DND-41 (cell line): ENCODE results near the gene GLRA1.
"Not testable (repeated sequence)": the region's sequence is repeated elsewhere in the genome, so short reads cannot be mapped to it uniquely, and the experiment has no call there.

Source experiments
- ATAC-seq: fragments of 200-7000 bp; cut with Tn5 transposase; 3 replicates; pipeline ENCODE4 v1.9.1; 2021; ENCODE audit warnings: low read depth; ENCODE audit not compliant: insufficient read depth
- DNase-seq: peaks from one replicate; pipeline ENCODE4 v3.0.0-alpha.2; 2020
- H2AFZ ChIP-seq: 2 replicates; pipeline ENCODE4 v1.6.0; 2012; ENCODE audit warnings: low read depth, low read length
- H3K27ac ChIP-seq: 2 replicates; pipeline ENCODE4 v1.5.1; 2012; ENCODE audit warnings: low read length, inconsistent platforms
- H3K27me3 ChIP-seq: fragments of 200-600 bp; sonication (generic); 2 replicates; pipeline ENCODE4 v1.6.0; 2012; ENCODE audit warnings: low read length, mild to moderate bottlenecking, inconsistent platforms; ENCODE audit not compliant: insufficient read depth, poor library complexity
- H3K36me3 ChIP-seq: 2 replicates; pipeline ENCODE4 v1.5.1; 2012; ENCODE audit warnings: low read length, inconsistent platforms; ENCODE audit not compliant: insufficient read depth
- H3K4me1 ChIP-seq: 2 replicates; pipeline ENCODE4 v1.5.1; 2012; ENCODE audit warnings: mild to moderate bottlenecking, low read length; ENCODE audit not compliant: insufficient read depth
- H3K4me2 ChIP-seq: 2 replicates; pipeline ENCODE4 v1.6.0; 2012; ENCODE audit warnings: mild to moderate bottlenecking, moderate library complexity, low read length, inconsistent platforms; ENCODE audit not compliant: insufficient read depth
- H3K4me3 ChIP-seq, 2 experiments: fragments of 200-600 bp in 1 of 2; shearing (Covaris generic) in 1 of 2; 2 replicates each; pipeline ENCODE4 v1.5.1; 2012 to 2016; ENCODE audit warnings: inconsistent platforms in 2 of 2, low read length in 2 of 2, mild to moderate bottlenecking in 2 of 2, low read depth in 1 of 2, moderate library complexity in 1 of 2
- H3K79me2 ChIP-seq: 2 replicates; pipeline ENCODE4 v1.6.0; 2012; ENCODE audit warnings: low read length, inconsistent platforms; ENCODE audit not compliant: insufficient read depth
- H3K9ac ChIP-seq: 2 replicates; pipeline ENCODE4 v1.6.0; 2012; ENCODE audit warnings: low read depth, mild to moderate bottlenecking, inconsistent platforms, low read length, moderate library complexity
- H3K9me3 ChIP-seq: 2 replicates; pipeline ENCODE4 v1.5.1; 2012; ENCODE audit warnings: low read length, moderate library complexity, mild to moderate bottlenecking, inconsistent platforms; ENCODE audit not compliant: insufficient read depth, severe bottlenecking
- H4K20me1 ChIP-seq: 2 replicates; pipeline ENCODE4 v1.6.0; 2012; ENCODE audit warnings: low read length; ENCODE audit not compliant: insufficient read depth
- CTCF ChIP-seq: IDR thresholded peaks from 2 replicates; pipeline ENCODE4 v1.5.1; 2012; ENCODE audit warnings: borderline replicate concordance, low read length, moderate library complexity, mild to moderate bottlenecking; ENCODE audit not compliant: poor library complexity, severe bottlenecking; ENCODE audit errors: extremely low read depth
- EZH2 ChIP-seq: IDR thresholded peaks from 3 replicates; pipeline ENCODE4 v1.6.1; 2012; ENCODE audit warnings: borderline replicate concordance, low read depth, mild to moderate bottlenecking, moderate library complexity, low read length, inconsistent platforms; ENCODE audit not compliant: severe bottlenecking

Gene GLRA1

DNA sequence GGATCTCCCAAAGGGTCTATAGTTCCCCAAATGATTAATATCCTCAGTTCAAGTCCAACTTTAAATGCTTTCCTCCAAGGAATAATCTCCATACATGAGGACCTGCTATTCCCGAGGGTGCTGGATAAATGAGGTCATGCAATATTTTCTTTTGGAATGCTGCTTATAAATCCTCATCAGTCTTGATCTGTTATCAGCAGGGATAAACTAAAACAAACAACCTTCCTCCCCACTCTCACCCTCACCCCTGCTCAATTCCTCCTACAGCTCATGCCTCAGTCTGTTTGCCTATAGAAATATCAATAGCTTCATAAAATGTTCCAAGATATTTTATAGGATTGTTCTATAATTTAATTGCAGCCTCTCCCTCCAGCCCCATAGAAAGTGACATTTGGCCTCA lies 61.1 kb downstream of the GLRA1 start:
- H3K4me1 ChIP-seq = no peaks in the 10 kb centered on the region
- TF ChIP-seq CTCF (no peak), EZH2 (no peak)
- DNase-seq (no peak), ATAC-seq (no peak)
- H3K9me3 ChIP-seq = no peaks in the 10 kb centered on the region
- H3K4me3 ChIP-seq = no peak overlapping the region
- no peak overlapping the region for H3K4me2 ChIP-seq
- H4K20me1 ChIP-seq = no peaks in the 10 kb centered on the region
- no peaks in the 10 kb centered on the region for H3K36me3 ChIP-seq
- no peak overlapping the region for H3K9ac ChIP-seq
- H3K79me2 ChIP-seq = no peaks in the 10 kb centered on the region
- no peak overlapping the region for H3K27ac ChIP-seq
- H3K27me3 ChIP-seq = no peaks in the 10 kb centered on the region
- H2AFZ ChIP-seq = no peak overlapping the region

DNA sequence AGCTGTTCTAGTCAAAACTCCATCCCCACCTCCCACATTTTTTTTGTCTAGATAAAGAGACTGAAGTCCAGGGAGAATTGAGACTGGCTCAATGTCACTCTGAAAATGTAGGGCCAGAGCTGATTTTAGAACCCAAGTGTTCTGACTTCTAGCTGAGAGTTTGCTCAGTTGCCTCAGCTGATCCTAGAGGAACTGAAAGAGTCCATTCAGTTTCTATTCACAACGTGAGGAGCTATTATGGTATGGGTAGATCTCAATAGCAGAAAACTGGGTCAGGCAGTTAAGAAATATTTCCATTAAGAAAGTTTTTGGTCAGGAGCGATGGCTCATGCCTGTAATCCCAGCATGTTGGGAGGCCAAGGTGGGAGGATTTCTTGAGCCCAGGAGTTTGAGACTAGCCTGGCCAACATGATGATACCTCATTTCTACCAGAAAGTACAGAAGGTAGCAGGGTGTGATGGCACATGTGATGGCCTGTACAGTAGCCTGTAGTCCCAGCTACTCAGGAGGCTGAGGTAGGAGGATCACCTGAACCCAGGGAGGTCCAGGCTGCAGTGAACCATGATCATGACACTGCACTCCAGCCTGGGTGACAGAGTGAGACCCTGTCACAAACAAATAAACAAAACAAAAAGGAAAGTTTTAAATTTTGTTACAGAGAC lies 61.7 kb downstream of the GLRA1 start:
- H3K36me3 ChIP-seq = no peaks in the 10 kb centered on the region
- no peak overlapping the region for H2AFZ ChIP-seq
- no peak overlapping the region for H3K4me3 ChIP-seq
- no peak for DNase-seq
- no peak overlapping the region for H3K27ac ChIP-seq
- ATAC-seq = no peak
- no peaks in the 10 kb centered on the region for H3K79me2 ChIP-seq
- no peak overlapping the region for H3K4me2 ChIP-seq
- no peaks in the 10 kb centered on the region for H4K20me1 ChIP-seq
- H3K9ac ChIP-seq = no peak overlapping the region
- H3K4me1 ChIP-seq = no peaks in the 10 kb centered on the region
- no peaks in the 10 kb centered on the region for H3K9me3 ChIP-seq
- H3K27me3 ChIP-seq = no peaks in the 10 kb centered on the region
- TF ChIP-seq EZH2 (no peak), CTCF (no peak)

- not testable (repeated sequence) for H3K79me2 ChIP-seq, H4K20me1 ChIP-seq, ATAC-seq, H3K27ac ChIP-seq, H3K4me2 ChIP-seq, H3K9ac ChIP-seq, H3K4me3 ChIP-seq, DNase-seq, H3K9me3 ChIP-seq, H3K36me3 ChIP-seq, H3K4me1 ChIP-seq, H3K27me3 ChIP-seq, H2AFZ ChIP-seq
These were observed 63.8 kb downstream of the GLRA1 start for GRCh38 chr5:151860867-151861266.

DNA sequence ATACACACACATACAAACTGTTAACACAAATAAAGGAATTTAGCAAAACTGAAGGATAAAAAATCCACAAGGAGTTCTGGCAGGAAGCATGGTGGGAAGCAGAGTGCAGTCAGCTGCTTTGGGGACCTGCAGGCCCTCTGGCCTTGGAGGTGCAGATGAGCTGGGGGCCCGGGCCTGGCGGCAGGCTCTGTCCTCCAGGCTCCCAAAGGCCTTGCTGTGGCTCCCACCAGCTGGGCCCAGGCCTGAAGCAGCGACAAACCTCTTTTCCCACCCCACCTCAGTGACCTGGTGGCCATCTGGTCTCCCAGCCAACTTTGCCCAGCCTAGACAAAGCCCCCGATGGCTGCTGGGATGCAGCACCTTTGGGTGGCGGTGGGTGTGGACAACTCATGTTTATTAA lies 67.8 kb downstream of the GLRA1 start:
- H3K4me2 ChIP-seq = no peak overlapping the region
- no peaks in the 10 kb centered on the region for H3K79me2 ChIP-seq
- DNase-seq = no peak
- H2AFZ ChIP-seq = no peak overlapping the region
- no peaks in the 10 kb centered on the region for H3K27me3 ChIP-seq
- H3K9me3 ChIP-seq = no peaks in the 10 kb centered on the region
- no peaks in the 10 kb centered on the region for H4K20me1 ChIP-seq
- no peaks in the 10 kb centered on the region for H3K4me1 ChIP-seq
- TF ChIP-seq CTCF (no peak), EZH2 (no peak)
- no peak overlapping the region for H3K4me3 ChIP-seq
- H3K36me3 ChIP-seq = no peaks in the 10 kb centered on the region
- ATAC-seq = no peak
- H3K9ac ChIP-seq = no peak overlapping the region
- H3K27ac ChIP-seq = no peak overlapping the region
